Activated T-cell treated with anti-CD3 and anti-CD28 coated beads, Interleukin-2, amount 50 U/mL, for 72 hours (primary cell): Measurements from ENCODE around the gene SERINC2. TPM values are rescaled to one million over a fixed set of nuclear protein-coding genes. Genes with fewer than 3 reads are reported as not detected.

Source experiments
- ATAC-seq, 2 donors: fragments of 150-1000 bp; cut with Tn5 transposase; replicated peaks in 1 of 2; 2 replicates each; pipeline ENCODE4 v1.10.0; 2021; ENCODE audit warnings: moderate library complexity in 2 of 2, mild to moderate bottlenecking in 1 of 2
- DNase-seq, 2 donors: peaks; one replicate each; pipeline ENCODE4 v3.0.0; 2021 to 2022; ENCODE audit warnings: mixed read lengths in 1 of 2
- H3K27ac Mint-ChIP-seq: one replicate; pipeline ENCODE4 v1.8.0; 2022; ENCODE audit warnings: mild to moderate bottlenecking, moderate library complexity, mixed read lengths
- H3K27me3 Mint-ChIP-seq: one replicate; pipeline ENCODE4 v1.8.0; 2022; ENCODE audit warnings: low read depth, mixed read lengths
- H3K36me3 Mint-ChIP-seq, 2 donors: one replicate each; pipeline ENCODE4 v1.8.0; 2022; ENCODE audit warnings: mixed read lengths in 2 of 2, mild to moderate bottlenecking in 1 of 2; ENCODE audit not compliant: insufficient read depth in 2 of 2
- H3K4me1 Mint-ChIP-seq: one replicate; pipeline ENCODE4 v1.8.0; 2022; ENCODE audit warnings: low read depth, mixed read lengths
- H3K4me3 Mint-ChIP-seq, 2 donors: one replicate each; pipeline ENCODE4 v1.8.0; 2022; ENCODE audit warnings: mild to moderate bottlenecking in 2 of 2, mixed read lengths in 2 of 2, moderate library complexity in 2 of 2
- H3K9me3 Mint-ChIP-seq, 2 donors: one replicate each; pipeline ENCODE4 v1.8.0; 2022; ENCODE audit warnings: mixed read lengths in 2 of 2
- total RNA-seq, 2 donors: library from RNA; stranded (reverse); gene quantifications; one replicate each; pipeline ENCODE4 v1.2.3, GENCODE V29; 2022

SERINC2 gene
- under 1 TPM; 0.23 to 0.31 TPM for total RNA-seq

DNA sequence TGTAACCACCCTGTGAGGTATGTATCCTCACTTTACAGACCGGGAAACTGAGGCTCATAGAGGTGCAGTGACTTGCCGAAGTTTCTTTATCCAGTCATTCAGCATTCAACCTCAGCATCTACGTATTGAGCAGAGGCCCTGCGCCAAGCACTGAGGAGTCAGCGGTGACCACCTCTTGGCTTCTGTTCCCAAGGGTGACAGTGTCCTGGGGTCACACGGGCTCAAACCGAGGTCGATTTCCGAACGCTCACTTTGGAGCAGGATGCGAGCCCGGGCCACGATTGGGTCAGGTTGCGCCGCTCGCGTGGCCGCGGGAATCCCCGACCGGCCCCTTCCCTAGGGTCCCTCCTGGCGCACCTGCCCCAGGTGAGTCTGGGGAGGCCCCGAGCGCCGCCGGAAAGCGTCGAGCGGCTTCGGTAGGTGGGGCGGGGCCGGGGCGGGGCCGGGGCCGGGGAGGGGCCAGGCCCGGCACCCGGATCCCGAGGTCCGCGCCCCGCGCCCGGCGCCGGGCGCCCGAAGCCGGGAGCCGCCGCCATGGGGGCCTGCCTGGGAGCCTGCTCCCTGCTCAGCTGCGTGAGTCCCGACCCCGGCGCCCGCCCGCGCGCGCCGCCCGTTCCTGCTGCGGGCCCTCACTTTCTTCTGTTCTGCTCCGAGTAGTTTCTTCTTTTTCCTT, at the start of gene SERINC2:
Gene SERINC2, plus strand, starts transcription at position 482 of the 673 bp plus-strand sequence. Its CDS starts 53 bp downstream, at position 535.
- Mint-ChIP-seq H3K36me3 (peaks cover 0 to 2% of the 10 kb centered on the region in 2 donors), H3K4me1 (peaks cover 7% of the 10 kb centered on the region), H3K9me3 (no peaks in the 10 kb centered on the region), H3K27ac (no peak within 1 kb of the TSS), H3K27me3 (peaks cover 77% of the 10 kb centered on the region), H3K4me3 (peak within 1 kb of the TSS; percentile 86 to 93)
- DNase-seq (peak; percentile 19 to 25), ATAC-seq (peak; percentile 73 to 78)

DNA sequence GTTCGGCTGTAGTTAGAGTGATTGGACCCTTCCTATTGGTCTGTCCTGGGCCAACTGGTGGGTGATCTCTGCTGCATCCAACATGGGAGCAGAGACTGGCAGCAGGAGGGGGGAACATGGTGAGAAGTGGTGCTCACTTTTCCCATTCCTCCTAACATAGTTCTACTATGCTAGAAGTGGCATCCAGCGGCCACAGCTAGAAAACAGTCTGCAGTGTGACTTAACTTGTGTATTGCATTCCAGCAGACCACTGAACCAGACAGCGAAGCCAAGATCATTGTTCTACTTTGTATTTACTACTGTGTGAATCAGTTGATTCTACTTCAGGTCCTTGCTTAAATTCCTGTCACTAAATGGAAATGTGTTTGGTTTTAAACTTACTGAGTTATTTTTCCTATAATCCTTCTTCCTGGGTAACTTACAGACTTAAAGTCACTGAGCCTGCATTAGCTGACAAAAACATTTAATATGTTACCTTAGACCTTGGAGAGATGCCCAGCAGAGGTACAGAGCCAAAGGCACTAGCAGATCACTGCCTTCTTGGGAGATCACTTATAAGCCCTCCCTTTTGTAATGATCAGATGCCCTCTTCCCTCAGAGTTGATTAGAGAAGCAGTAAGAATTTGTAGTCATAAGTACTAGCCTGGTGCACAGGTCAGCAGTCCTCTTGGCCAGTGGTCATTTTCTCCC, 48.3 kb upstream of the SERINC2 start:
- no peak overlapping the region for H3K4me3 Mint-ChIP-seq
- no peaks in the 10 kb centered on the region for H3K4me1 Mint-ChIP-seq
- H3K36me3 Mint-ChIP-seq = peaks cover 2 to 5% of the 10 kb centered on the region in 2 donors
- no peak overlapping the region for H3K27ac Mint-ChIP-seq
- no peak for DNase-seq
- H3K9me3 Mint-ChIP-seq = no peaks in the 10 kb centered on the region
- no peaks in the 10 kb centered on the region for H3K27me3 Mint-ChIP-seq
- no peak for ATAC-seq

DNA sequence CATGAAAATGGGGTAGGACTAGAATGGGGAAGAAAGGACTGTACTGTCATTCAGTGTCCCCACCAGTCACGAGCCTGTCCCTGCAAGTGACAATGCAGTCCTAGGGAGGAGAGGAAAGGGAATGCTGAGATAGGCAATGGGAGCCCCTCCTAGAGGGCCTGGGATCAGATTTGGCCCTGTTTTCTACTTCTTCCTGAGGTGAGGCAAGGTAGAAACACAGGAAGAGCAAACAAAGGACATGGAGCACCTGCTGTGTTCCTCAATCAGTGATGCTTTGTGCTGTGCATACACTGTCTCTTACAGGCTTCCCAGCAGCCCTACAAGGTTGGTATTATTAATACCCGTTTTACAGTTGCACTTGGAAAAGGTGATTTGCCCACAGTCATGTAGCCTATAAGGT, 46.2 kb upstream of the SERINC2 start:
- H3K27ac Mint-ChIP-seq = no peak overlapping the region
- no peak overlapping the region for H3K4me3 Mint-ChIP-seq
- H3K36me3 Mint-ChIP-seq = peaks cover 2 to 3% of the 10 kb centered on the region in 2 donors
- H3K4me1 Mint-ChIP-seq = no peaks in the 10 kb centered on the region
- DNase-seq (no peak), ATAC-seq (no peak)
- no peaks in the 10 kb centered on the region for H3K9me3 Mint-ChIP-seq
- no peaks in the 10 kb centered on the region for H3K27me3 Mint-ChIP-seq

DNA sequence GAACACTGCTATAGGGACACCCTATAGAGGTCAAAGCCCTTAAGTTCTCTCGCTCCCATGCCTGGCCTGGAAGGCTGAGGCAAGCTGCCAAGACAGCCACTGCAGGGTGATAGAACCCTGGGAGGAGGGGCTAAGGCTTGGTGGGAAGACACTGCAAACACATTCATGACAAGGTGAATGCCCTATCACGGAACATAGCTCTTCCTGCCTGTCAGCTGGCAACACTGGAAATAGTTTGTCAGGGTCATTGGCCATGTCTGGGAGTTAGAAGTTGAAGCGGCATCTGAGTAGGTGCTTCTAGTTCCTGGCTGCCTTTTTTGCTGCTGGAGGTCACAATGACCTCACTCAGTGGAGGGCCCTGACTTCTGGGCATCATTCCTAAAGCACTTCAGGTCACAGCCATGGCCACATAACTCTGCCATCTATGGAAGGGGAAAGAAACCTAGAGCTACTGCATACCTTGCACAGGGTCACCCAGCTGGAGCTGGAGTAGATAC, 44.4 kb upstream of the SERINC2 start:
- H3K27me3 Mint-ChIP-seq = peaks cover 14% of the 10 kb centered on the region
- H3K4me1 Mint-ChIP-seq = peaks cover 15% of the 10 kb centered on the region
- no peak overlapping the region for H3K4me3 Mint-ChIP-seq
- no peak for ATAC-seq
- no peak for DNase-seq
- peaks cover 2 to 3% of the 10 kb centered on the region in 2 donors for H3K36me3 Mint-ChIP-seq
- H3K9me3 Mint-ChIP-seq = no peaks in the 10 kb centered on the region
- H3K27ac Mint-ChIP-seq = no peak overlapping the region

DNA sequence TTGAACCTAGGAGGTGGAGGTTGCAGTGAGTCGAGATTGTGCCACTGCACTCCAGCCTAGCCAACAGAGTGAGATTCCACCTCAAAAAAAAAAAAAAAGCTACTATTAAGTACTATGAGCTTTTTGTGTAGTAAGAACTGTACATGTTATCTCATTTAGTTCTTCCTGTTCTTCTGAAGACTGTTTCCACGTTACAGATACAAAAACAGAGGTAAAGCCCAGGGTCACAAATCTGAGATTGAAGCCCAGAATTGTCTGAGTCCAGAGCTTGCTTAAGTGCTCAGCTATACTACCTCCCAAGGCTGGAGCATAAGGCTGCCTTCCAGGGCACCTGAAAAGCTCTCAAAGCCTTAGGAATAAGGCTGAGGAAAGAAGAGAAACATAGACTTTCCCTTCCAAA, 43.0 kb upstream of the SERINC2 start:
- DNase-seq (no peak), ATAC-seq (no peak)
- H3K27me3 Mint-ChIP-seq = peaks cover 15% of the 10 kb centered on the region
- no peak overlapping the region for H3K4me3 Mint-ChIP-seq
- no peak overlapping the region for H3K27ac Mint-ChIP-seq
- no peaks in the 10 kb centered on the region for H3K36me3 Mint-ChIP-seq
- H3K9me3 Mint-ChIP-seq = no peaks in the 10 kb centered on the region
- H3K4me1 Mint-ChIP-seq = peaks cover 18% of the 10 kb centered on the region

DNA sequence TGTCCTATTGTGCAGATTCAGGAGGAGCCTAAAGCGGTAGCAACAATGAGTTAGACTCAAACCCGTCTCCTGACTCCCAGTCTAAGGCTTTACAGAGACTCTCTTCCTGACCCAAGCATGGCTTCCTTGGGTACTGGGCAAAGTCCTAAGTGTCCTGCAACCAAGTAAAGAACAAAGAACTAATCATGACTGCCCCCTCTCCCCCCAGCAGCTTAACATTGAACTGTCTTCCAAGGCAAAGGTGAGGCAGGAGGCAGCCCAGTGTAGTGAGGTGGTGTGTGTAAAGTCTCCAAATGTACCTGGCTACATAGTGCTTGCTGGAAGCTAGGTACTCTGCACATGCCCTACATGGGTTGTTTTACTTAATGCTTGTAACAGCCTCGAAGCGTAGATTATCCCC, 42.4 kb upstream of the SERINC2 start:
- H3K27me3 Mint-ChIP-seq = peaks cover 15% of the 10 kb centered on the region
- DNase-seq (no peak), ATAC-seq (no peak)
- peaks cover 18% of the 10 kb centered on the region for H3K4me1 Mint-ChIP-seq
- no peak overlapping the region for H3K27ac Mint-ChIP-seq
- no peaks in the 10 kb centered on the region for H3K9me3 Mint-ChIP-seq
- no peak overlapping the region for H3K4me3 Mint-ChIP-seq
- no peaks in the 10 kb centered on the region for H3K36me3 Mint-ChIP-seq

DNA sequence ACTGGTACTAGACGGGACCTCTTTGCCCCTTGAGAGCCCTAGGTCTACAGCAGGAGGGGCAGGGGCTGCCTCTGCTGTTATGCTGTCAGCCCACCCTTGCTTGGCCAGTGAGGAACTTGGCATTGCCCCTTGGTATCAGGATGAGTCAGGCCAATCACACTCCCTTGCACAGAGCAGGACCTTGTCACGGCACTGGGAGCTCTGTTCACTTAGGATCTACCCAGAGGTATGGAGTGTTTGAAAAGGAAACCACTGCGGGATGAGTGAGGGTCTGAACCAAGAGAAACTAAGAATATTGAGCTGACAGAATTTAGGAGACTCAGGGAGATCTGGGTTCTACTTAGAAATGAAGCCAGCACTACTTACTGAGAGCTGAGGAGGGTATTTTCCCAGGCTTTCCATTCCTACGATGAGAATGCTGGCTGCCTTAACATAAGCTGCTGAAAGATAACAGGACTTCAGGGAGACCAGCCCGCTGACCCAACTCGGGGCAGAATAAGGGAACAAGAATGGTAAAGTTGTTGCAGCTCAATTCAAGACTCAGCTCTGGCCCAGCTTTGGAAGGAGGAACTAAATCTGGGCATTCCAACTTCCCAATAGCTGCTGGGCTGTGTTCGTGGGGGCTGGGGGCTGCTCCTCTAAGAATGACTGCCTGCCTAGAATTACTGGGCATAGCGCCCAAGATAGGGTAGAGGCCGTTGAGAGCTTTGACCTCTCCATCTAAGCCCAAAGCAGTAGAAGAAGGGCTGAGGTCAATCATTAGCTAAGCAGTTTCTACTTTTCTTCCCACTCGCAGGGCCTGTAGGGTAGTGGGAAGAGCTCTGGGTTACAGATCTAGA, 41.7 kb upstream of the SERINC2 start:
- H3K27ac Mint-ChIP-seq = no peak overlapping the region
- H3K4me1 Mint-ChIP-seq = peaks cover 18% of the 10 kb centered on the region
- no peaks in the 10 kb centered on the region for H3K9me3 Mint-ChIP-seq
- H3K27me3 Mint-ChIP-seq = peaks cover 15% of the 10 kb centered on the region
- H3K36me3 Mint-ChIP-seq = no peaks in the 10 kb centered on the region
- ATAC-seq (no peak), DNase-seq (no peak)
- no peak overlapping the region for H3K4me3 Mint-ChIP-seq

DNA sequence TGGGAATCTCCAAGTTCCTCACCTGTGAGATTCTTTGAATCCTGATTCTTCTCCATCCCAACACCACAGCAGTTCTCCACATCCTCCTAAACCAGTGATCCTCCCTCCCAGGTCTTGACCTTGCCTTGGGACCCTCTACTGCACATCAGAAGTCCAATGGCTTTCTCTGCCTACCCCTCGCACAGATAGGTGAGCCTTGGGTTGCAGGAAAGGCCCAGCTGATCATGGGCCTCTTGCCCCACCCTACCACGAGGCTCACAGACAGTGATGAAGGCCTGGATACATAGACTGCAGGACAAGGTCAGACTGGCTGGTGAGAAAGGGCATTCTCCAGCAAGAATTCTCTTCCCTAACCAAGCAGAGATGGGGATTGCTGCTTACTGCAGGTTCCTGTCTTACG, 41.0 kb upstream of the SERINC2 start:
- ATAC-seq = no peak
- H3K4me3 Mint-ChIP-seq = peak overlapping the region; percentile 75 to 82
- H3K36me3 Mint-ChIP-seq = no peaks in the 10 kb centered on the region
- no peaks in the 10 kb centered on the region for H3K9me3 Mint-ChIP-seq
- no peak for DNase-seq
- H3K4me1 Mint-ChIP-seq = peaks cover 23% of the 10 kb centered on the region
- no peak overlapping the region for H3K27ac Mint-ChIP-seq
- H3K27me3 Mint-ChIP-seq = peaks cover 15% of the 10 kb centered on the region

DNA sequence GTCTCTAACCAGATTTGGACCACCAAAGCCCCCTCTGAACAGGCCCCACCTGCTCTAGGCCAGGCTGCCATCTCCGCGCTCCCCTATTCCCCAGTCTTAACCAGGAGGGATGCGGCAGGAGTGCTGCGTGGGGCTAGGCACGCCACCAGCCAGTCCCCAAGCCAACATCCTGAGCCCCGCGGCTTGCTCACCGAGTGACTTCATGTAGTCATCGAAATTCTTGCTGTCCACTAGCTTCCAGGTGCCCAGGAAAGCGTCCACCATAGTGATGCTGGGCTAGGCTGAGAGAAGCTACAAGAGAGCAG, 40.3 kb upstream of the SERINC2 start:
- Mint-ChIP-seq H3K36me3 (no peaks in the 10 kb centered on the region), H3K27ac (no peak overlapping the region), H3K4me1 (peaks cover 23% of the 10 kb centered on the region), H3K27me3 (peaks cover 15% of the 10 kb centered on the region), H3K4me3 (peak overlapping the region; percentile 75 to 82), H3K9me3 (no peaks in the 10 kb centered on the region)
- DNase-seq (no peak), ATAC-seq (peak in 1 of 2 donors; percentile 7)

DNA sequence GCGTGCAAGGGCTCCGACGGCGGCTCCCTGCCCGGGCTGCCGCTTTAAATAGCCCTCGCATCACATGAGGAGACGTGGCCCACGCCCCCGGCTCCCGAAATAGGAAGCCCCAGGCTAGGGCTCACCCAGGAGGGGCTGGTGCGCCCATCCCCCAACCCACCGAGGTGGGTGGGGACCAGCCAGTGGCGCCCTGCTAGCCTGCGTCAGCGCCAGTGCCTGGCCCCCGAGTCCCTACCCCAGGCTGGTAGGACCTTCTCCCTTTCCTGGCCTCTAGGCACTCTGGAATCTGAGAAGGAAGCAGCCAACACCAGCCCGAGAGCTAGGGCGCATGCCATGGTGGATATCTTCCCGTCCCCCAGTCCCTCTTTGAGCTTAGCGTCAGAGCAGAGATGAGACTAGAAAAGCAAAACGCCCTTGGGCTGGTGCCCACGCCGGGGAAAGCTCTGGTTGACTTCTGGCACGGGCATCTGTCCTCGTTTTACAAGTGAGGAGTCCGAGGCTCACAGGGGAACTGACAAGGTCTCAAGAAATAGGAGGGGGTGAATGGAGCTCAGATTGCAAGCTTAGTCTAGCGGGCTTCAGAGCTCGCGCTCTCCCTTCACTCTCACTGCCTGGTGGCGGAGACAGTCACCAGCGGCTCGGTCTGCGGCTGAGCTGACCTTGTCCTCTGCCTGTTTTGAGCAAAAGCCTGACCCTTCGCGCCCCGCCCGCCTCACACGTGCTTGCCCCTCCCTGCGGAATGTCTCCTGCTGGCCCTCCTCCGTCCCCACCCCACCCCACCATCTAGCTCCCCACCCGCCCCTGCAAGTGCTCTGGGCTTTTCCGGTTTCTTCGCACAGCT, 39.7 kb upstream of the SERINC2 start, which contains the start of gene FABP3:
Gene FABP3, minus strand, starts transcription at position 21 of the 841 bp plus-strand sequence. CDS start 62 bp downstream, outside the sequence.
- ATAC-seq = peak; percentile 68 to 72
- Mint-ChIP-seq H3K27me3 (peaks cover 15% of the 10 kb centered on the region), H3K4me1 (peaks cover 23% of the 10 kb centered on the region), H3K4me3 (peak within 1 kb of the TSS; percentile 75 to 82), H3K9me3 (no peaks in the 10 kb centered on the region), H3K36me3 (no peaks in the 10 kb centered on the region), H3K27ac (no peak within 1 kb of the TSS)
- peak; percentile 15 to 33 for DNase-seq

DNA sequence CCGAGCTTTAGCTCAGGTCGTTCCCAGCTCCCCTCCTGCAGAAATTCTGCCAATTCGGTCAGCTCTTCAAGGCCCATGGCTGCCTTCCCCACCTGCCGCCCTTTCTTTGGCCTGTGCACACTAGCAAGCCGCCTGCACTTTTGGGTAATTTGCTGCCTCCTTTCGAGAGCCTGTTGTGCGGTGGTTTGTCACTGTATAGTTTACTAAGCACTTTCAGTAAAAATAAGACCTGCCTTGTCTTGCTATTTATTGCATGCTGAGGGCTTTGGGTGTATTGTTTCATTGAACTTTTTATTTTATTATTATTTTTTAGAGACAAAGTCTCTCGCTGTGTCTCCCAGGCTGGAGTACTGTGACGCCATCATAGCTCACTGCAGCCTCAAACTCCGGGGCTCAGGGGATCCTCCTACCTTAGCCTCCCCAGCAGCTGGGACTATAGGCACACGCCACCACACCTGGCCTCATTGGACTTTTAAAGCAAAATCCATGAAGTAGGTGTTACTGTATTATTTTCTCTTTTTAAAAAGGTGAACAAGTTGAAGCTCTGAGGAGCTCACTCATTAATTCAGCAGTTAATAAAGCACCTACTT, 39.0 kb upstream of the SERINC2 start:
- Mint-ChIP-seq H3K4me1 (peaks cover 23% of the 10 kb centered on the region), H3K27ac (no peak overlapping the region), H3K27me3 (peaks cover 15% of the 10 kb centered on the region), H3K36me3 (no peaks in the 10 kb centered on the region), H3K9me3 (no peaks in the 10 kb centered on the region), H3K4me3 (peak overlapping the region; percentile 75 to 82)
- DNase-seq = no peak
- ATAC-seq = peak; percentile 19 to 43

DNA sequence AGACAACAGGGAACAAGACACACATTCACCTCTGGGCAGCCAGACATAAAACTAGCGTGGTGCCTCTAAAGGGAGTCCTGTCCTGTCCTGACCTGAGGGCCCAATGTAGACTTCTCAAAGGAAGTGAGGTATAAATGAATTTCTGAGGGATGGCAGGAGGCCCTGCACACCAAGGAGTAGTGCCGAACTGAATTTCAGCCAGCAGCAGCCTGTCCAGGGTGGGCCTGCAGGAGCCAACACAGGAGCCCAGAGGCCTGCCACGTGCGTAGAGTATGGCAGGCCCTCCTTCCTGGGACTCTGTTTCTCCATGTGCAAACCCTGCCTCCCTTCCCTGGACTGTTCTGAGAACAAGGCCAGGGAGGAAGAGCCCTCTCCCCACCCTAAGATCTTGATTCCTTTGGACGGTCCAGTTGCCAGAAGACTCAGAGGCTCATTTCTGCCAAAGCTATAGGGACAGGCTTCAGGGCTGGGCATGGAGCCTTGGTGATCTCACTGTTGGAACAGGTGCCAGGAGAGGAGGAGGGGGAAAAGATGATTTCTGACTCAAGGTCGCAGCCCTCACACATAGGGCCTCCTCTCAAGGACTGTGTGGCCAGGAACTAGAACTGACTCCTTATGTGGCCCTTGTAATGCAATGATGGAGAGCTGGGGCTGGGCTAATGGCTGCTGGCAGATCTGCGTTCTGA, 38.4 kb upstream of the SERINC2 start:
- H3K27ac Mint-ChIP-seq = no peak overlapping the region
- peak overlapping the region in 1 of 2 donors; percentile 38 for H3K4me3 Mint-ChIP-seq
- no peak for ATAC-seq
- no peaks in the 10 kb centered on the region for H3K36me3 Mint-ChIP-seq
- peaks cover 15% of the 10 kb centered on the region for H3K27me3 Mint-ChIP-seq
- H3K4me1 Mint-ChIP-seq = peaks cover 23% of the 10 kb centered on the region
- DNase-seq = no peak
- no peaks in the 10 kb centered on the region for H3K9me3 Mint-ChIP-seq
